NAMALWA (cell line): Measurements from ENCODE around the gene CPNE7.

Experiments
- DNase-seq: peaks from one replicate; pipeline ENCODE4 v3.0.0-alpha.2; 2015; ENCODE audit warnings: low spot score

The CPNE7 gene

DNA sequence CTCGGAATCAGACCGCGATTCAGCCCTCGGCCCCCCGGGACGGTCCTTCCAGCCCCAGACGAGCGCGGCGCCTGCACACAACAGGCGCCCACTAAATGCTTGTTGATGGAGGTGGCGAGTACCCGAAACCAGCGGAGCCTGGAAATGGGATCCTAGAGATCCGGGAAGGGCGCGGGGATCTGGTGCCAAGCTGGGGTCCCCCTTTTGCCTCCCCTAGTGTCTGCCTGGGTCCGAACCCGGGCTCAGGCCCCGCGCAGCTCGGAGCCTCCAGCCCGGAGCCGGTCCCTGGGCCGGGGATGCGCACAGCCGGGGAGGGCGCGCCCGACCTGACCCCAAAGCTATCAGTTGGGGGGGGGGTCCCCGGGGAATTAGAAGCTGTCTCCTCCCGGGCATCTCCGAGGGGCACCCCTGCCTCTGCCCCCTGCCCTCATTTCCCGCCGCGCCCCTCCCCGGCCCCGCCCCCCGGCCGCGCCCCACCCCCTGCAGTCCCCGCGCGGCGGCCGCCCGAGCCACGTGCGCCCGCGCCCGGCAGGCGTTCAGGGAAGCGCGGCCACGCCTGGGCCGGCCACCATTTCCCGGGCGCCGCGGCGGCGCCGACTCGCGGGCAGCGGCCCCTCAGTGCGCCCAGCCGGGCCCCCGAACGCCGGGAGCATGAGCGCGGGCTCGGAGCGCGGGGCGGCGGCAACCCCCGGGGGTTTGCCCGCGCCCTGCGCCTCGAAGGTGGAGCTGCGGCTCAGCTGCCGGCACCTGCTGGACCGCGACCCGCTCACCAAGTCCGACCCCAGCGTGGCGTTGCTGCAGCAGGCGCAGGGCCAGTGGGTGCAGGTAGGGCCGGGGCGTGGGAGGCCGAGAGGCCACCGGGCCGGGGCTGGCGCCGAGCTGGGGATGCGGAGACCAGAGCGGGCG, at the start of gene CPNE7:
Gene CPNE7, plus strand, starts transcription at position 512 of the 906 bp plus-strand sequence. Its CDS starts 140 bp downstream, at position 652.
- DNase-seq = no peak

DNA sequence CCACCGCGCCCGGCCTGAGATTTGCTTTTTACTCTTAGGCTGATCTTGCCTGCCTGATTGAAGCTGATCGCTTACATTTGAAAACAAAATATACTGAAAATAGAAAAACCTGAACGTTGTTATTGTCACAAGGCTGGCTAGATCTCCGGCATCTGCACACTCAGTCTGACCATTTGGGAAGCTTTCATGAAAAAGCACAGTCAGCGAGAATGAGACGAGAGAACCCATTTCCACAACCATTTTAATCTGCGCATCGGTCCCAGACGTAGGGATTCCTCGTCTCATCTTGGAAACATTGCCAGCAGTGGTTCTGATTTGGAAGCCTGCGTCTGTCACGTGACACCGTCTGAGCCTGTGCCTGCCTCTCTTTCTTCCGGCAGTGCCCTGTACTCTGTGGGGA, 46.5 kb upstream of the CPNE7 start:
- no peak for DNase-seq

DNA sequence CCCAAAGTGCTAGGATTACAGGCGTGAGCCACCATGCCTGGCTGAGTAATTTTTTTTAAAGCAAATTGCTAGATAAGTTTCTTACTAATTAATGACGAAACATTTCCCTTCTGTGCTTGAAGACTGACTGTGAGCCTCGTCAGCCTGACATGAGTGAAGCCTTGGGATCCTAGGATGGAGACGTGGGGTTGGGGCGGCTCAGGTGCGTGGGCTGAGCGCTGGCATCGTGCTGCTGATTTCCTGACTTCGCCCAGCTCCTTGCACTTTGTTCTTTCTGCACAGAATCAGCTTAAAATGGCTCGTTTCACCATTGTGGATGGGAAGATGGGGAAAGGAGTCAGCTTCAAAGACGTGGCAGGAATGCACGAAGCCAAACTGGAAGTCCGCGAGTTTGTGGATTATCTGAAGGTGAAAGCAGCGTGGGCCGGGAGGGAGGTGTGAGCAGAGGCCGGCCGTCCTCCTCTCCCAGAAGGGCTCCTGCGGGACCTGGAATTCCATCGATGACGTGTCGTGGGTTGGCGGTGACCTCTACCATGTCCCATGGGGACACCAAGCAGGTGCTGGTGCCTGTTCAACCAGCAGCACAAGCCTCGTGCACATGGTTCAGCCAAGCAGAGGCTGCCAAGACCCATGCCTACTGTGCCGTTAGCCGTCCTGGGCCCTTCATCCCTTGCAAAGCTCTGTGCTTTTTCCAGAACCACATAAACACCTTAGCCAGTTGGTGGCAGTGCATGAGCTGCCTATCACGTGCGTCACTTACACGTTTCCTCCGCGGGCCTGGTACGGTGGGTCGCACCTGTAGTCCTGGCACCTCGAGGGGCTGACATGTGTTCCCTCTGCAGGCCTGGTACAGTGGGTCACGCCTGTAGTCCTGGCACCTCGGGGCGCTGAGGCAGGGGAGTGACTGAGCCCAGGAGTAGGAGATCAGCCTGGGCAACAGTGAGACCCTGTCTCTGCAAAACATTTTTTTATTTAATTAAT, 44.9 kb upstream of the CPNE7 start:
- DNase-seq = no peak

DNA sequence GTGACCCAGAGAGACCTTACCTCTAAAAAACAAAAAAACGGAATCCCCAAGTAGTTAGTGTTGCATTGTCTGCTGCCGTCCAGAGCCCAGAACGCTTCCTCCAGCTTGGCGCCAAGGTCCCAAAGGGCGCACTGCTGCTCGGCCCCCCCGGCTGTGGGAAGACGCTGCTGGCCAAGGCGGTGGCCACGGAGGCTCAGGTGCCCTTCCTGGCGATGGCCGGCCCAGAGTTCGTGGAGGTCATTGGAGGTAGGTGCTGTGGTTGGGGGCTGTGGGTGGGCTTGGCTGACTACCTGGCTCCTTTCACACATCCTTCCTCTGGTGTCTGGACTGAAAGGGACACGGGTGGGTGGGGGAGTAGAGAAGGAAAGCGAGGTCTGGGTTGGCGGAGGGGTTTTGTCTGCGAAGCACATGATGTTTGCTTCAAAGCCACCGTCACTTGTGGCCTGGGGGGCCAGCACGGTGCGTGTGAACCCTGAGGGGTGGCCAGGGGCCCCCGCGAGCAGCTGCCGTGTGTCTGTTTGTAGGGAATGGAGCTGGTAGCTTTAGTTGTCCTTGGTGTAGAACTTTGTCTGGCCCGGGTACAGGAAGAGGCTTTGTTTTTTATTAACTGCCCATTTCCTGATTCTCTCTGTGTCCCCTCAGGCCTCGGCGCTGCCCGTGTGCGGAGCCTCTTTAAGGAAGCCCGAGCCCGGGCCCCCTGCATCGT, 43.6 kb upstream of the CPNE7 start:
- no peak for DNase-seq

DNA sequence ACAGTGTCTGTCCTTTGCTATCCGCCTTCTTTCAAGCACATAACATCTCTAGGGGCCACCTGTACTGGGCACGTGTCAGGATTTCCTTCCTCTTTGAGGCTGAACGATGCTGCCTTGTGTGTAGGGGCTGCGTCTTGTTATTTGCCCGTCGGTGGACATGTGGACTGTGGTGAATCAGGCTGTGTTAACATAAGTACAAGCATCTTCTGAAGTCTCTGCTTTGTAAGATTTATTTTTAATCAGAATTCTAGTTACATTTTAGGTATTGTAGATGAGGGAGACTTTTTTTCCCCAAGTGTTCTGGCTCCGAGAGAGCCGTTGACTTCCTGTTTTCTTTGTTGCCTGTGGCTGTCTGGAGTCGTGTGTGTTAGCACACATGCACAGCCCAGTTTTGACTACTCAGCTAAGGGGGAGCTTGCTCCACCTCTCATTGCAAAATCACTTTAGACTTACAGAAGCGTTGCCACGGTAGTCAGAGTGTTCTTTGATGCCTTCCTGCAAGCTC, 41.3 kb upstream of the CPNE7 start:
- peak; percentile 65 for DNase-seq

DNA sequence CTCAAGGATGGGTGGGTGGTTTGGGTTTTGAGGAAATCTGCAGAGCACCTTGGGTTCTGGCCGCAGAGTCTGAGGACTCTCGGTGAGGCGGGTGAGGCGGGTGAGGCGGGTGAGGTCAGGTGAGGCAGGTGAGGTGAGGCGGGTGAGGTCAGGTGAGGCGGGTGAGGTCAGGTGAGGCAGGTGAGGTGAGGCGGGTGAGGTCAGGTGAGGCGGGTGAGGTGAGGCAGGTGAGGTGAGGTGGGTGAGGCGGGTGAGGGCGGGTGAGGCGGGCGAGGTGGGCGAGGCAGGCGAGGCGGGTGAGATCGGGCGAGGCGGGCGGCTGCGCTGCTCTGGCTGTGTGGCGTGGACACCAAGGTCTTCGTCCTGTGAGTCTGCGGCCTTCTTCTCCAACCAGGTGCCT, 39.2 kb upstream of the CPNE7 start:
- no peak for DNase-seq

DNA sequence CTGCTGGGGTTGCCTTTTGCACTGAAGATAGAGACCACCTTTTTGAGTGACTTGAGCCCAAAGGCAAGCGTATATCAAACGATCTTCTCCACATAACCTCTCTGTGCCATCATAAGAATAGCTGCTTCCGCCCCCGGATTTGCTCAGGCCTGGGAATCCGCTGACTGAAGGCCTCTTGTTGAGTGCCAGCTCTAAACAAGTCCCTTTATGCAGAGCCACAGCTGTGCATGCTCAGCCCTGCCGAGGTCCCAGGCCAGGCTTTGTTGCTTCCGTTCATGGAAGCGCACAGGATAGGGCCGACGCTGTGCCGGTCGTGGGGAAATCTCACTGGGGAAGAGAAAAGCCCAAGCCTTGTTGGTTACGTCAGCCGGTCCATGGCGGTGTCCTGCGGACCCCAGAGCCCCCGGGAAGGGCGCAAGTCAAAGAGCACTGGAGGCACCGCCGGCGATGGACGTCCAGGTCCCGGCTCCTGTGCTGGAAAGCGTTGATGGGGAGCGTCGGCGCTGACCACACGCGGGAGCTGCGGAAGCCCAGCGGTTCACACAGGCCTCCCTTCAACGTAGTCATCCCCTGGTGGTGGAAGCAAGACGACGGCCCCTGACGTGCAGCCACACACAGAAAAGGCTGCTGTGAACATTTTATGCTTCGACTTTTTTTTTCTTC, 38.5 kb upstream of the CPNE7 start:
- no peak for DNase-seq

DNA sequence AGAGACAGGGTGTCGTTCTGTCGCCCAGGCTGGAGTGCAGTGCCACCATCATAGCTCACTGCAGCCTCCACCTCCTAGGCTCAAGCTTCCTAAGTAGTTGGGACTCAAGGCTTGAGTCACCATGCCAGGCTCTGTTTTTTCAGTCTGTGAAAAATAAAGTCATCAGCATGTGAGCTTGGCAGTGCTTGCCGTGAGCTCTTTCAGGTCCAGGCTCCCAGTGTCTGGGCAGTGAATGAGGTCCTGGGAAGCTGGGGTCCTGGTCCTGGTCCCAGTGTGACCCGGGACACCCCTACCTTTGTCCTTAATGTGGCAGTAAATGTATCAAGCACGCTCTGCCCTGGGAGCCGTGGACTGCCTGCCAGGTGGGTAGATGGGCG, 38.0 kb upstream of the CPNE7 start:
- DNase-seq = no peak

DNA sequence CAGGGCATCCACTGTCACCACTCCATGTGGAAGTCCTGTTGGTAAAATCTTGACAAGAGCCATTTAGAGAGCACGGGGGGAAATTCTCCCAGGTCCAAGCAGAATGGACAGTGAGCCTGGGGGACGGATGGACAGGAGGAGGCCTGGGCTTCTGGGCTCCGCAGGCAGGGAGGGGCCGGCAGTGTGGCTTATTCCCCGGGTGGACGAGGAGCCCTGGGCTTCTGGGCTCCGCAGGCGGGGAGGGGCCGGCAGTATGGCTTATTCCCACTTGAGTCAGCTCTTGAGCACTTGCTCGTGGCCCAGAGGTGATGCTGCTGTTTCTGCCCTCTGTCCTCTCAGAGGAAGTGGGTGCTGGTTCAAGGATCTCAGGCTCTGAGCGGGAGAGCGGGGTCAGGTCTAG, 37.3 kb upstream of the CPNE7 start:
- DNase-seq = no peak

DNA sequence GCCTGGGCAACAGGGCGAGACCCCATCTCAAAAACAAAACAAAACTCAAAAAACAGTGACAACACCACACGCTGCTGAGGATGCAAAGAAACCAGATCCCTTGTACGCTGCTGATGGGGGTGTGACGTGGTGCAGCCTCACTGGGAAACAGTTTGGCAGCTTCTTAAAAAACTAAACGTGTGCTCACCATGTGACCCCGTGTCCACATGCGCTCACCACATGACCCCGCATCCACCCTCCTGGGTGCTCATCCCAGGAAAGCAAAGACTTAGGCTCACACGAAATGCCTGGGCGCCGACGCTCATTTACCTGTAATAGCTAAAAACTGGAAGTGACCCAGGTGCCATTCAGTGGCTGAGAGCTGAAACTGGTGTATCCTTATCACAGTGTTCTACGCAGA, 35.0 kb upstream of the CPNE7 start:
- no peak for DNase-seq

DNA sequence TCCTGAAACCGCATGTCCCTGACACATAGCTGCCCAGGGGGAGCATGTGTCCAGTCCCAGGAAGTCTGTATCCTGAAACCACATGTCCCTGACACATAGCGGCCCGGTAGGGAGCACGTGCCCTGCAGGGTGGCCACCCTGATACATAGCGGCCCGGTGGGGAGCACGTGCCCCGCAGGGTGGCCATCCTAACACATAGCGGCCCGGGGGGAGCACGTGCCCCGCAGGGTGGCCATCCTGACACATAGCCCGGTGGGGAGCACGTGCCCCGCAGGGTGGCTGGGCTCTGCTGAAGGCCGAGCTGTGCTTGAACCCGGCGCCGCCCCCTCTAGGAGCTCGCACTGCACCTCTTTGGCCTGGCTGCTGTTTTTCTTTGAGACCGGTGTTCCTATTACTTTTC, 33.8 kb upstream of the CPNE7 start:
- no peak for DNase-seq

DNA sequence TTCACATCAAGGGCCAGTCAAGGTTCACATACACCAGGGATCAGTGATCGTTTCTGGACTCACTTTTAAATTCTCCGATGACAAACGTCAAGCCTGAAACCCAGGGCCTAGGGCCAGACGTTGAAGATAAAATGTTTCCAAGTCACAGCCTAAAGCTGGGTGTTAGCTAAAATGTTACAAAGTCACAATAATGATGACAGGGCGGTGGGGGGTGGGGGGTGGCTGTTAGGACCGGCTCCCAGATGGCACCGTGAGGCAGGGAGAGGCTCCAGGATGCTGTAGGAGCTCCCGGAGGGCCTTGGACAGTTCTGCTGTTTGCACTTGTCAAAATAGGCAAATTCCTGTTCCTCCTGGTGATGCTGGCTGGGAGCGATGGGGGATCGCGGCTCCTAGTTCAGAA, 31.4 kb upstream of the CPNE7 start:
- no peak for DNase-seq

DNA sequence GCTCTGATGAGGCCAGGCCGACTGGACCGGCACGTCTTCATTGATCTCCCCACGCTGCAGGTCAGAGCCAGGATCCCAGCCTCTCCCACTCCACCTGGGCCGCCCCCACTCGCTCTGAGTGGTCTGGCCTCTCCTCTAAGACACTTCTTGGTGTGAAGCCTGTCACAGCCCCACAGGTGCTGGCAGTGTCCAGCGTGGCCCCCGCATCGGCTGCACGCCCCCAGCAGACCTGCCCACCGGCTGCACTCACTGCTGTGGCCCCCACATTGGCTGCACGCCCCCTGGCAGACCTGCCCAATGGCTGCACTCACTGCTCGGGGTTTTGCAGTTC, 30.9 kb upstream of the CPNE7 start:
- DNase-seq = no peak

DNA sequence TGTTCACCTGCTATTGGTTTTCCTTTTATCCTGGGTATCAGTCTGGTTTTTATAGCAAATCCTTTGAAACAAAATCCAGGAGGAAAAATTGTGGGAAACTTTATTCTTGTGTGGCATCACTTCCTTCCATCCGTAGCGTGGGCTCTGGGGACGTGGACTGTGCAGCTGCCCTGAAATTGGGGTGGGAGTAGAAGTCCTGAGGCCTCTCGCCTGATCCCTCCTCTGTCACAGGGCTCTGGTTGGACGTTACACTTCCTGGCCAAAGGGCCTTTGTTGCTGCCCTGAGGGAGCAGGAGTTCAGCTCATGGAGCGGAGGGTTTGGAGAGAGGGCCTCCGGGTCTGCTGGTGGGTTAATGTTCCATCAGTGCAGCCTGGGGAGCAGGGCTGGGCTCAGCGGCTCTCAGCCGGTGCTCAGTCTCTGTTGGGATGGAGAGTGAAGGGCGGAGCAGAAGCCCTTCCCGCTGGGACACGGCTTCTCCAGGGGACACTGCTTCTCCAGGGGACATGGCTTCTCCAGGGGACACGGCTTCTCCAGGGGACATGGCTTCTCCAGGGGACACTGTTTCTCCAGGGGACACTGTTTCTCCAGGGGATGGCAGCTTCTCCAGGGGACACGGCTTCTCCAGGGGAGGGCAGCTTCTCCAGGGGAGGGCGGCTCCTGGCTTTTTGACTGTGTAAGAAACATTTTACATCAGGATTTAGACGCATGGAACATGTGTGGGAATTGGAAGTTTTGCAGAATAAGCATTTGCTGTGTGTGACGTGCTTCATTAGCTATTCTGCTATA, 30.3 kb upstream of the CPNE7 start:
- no peak for DNase-seq

DNA sequence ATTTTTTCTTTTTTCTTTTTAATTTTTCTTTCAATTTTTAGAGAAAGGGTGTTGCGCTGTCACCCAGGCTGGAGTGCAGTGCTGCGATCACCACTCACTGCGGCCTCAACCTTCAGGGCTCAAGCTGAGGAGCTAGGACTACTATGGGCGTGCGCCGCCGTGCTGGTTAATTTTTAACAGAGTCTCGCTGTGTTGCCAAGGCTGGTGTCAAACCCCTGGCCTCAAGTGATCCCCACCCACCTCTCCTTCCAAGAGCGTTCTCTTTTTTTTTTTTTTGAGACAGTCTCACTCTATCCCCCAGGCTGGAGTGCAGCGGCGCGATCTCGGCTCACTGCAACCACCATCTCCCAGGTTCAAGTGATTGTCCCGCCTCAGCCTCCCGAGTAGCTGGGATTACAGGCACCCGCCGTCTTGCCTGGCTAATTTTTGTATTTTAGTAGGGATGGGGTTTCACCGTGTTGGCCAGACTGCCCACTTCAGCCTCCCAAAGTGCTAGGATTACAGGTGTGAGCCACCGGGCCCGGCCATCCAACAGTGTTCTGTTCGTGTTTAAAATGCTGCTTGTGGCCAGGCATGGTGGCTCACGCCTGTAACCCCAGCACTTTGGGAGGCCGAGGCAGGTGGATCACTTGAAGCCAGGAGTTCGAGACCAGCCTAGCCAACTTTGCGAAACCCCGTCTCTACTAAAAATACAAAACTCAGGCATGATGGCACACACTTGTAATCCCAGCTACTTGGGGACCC, 29.6 kb upstream of the CPNE7 start:
- DNase-seq = no peak

DNA sequence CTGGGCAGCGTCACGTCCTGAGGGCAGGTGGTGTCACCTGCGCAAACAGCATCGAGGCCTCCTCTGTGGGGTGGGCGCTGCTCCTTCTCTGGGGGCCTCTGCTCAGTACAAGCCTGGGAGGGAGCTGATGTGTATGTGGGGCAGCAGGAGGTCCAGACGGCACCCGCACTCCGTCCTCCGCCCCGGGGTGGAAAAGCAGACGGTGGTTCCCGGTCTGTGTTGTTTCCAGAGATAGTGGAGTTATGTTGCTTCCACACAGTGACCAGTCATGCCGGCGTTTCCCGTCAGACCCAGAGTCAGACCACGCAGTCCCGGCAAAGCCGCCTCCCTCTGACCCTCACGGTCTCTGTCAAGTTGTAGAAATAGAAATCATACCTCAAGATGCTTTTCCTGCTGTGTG, 28.8 kb upstream of the CPNE7 start:
- no peak for DNase-seq

DNA sequence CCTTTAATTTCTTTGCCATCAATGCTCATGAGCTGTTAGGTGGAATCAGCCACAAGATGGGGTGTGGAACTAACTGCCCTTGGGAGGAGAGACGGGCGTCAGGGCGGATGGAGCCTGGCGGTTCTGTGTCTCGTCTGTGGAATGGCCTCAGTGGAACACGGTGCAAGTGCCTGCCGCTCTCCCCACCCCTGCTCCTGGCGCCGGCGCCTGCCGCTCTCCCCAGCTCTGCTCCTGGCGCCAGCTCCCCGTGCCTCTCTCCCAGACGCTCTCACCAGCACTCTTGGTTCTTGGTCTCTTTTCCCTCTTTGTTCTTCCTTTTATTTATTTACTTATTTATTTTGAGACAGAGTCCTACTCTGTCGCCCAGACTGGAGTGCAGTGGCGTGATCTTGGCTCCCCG, 28.3 kb upstream of the CPNE7 start:
- no peak for DNase-seq

DNA sequence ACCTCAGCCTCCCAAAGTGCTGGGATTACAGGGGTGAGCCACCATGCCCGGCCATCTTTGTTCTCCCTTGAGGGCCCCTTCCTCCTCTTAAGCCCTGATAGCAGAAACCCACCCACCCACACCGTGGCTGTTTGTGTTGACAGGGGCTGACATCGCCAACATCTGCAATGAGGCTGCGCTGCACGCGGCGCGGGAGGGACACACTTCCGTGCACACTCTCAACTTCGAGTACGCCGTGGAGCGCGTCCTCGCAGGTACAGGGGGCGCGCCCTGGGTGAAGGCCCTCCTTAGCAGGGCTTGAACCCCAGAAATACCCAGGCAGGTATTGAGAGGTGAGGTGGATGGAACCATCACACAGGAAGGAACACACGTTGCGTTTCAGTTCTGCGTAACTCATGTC, 27.7 kb upstream of the CPNE7 start:
- DNase-seq = no peak

DNA sequence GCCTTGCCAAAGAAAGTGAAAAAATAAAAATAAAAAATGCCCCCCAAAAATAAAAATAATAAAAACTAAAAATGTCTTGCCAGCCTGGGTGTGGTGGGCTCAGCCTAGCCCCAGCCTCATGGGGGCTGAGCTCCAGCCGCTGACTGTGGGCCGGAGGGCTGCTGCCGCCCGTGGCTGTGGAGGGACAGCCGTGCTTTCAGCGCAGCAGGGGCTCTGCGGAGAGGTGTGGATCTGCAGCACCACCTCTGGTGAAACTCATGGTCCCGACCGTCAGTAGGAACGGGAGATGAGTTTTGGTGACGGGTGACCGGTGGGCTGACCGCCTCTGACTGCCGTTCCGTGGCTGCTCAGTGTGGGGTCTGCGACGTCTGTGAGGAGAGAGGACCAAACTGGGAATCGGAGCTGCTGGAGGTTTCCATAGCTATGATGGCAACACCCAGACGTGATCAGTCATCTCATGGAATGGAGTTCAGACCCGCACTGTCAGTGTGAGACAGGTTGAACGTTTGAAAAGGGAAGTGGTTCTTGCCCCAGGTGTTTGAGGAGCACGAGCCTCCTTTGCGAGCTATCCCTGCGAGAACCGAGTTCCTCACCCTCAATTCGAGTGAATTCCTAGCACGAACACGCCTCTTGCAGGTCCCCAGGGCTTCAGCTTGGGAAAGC, 27.1 kb upstream of the CPNE7 start:
- no peak for DNase-seq
